Fibroblast of mammary gland (primary cell): Measurements from ENCODE around the gene ERC1.

Experiments used
- DNase-seq: peaks from one replicate; pipeline ENCODE4 v3.0.0-alpha.2; 2010; ENCODE audit warnings: low read depth
- H3K4me3 ChIP-seq: 2 replicates; pipeline ENCODE4 v1.5.1; 2011; ENCODE audit warnings: low read depth, mild to moderate bottlenecking, low read length, moderate library complexity; ENCODE audit not compliant: control insufficient read depth
- CTCF ChIP-seq: conservative IDR thresholded peaks from 2 replicates; pipeline ENCODE4 v1.5.1; 2011; ENCODE audit warnings: low read depth, low read length, inconsistent platforms; ENCODE audit not compliant: control insufficient read depth, insufficient read depth

Gene ERC1

GRCh38 chr12:979349-979748 lies 11.7 kb upstream of the ERC1 start:
- no peak overlapping the region for H3K4me3 ChIP-seq
- no peak for TF ChIP-seq CTCF

GRCh38 chr12:981176-981828 lies 9.7 kb upstream of the ERC1 start:
- TF ChIP-seq CTCF: no peak
- peak; percentile 13 for DNase-seq

More at GRCh38 chr12:979349-979748, 11.7 kb upstream of the ERC1 start:
- no peak for DNase-seq

GRCh38 chr12:981961-982360 lies 9.1 kb upstream of the ERC1 start:
- TF ChIP-seq CTCF: no peak
- peak; percentile 7 for DNase-seq
- H3K4me3 ChIP-seq: no peak overlapping the region

More at GRCh38 chr12:981176-981828, 9.7 kb upstream of the ERC1 start:
- no peak overlapping the region for H3K4me3 ChIP-seq

- TF ChIP-seq CTCF: no peak
- no peak overlapping the region for H3K4me3 ChIP-seq
- DNase-seq: peak; percentile 11
These were observed 2.4 kb upstream of the ERC1 start for GRCh38 chr12:988646-989045.

- no peak overlapping the region for H3K4me3 ChIP-seq
- no peak for DNase-seq
- no peak for TF ChIP-seq CTCF
These were observed 2.0 kb upstream of the ERC1 start for GRCh38 chr12:989051-989450.

GRCh38 chr12:989751-990660 lies 1.0 kb upstream of the ERC1 start:
- peak overlapping the region; percentile 59 for H3K4me3 ChIP-seq
- peak; percentile 92 for DNase-seq
- no peak for TF ChIP-seq CTCF
